H9 (cell line): Measurements from ENCODE around the gene MMP24OS. TPM values are rescaled to one million over a fixed set of nuclear protein-coding genes. Genes with fewer than 3 reads are reported as not detected.

Experiments
- DNase-seq: peaks from one replicate; pipeline ENCODE4 v3.0.0-alpha.2; 2017
- H2AFZ ChIP-seq: one replicate; pipeline ENCODE4 v1.6.1; 2013; ENCODE audit warnings: mild to moderate bottlenecking, low read length, control low read depth, moderate library complexity
- H2AK5ac ChIP-seq: 2 replicates; pipeline ENCODE4 v1.6.1; 2013; ENCODE audit warnings: low read length, control low read depth, mixed read lengths; ENCODE audit not compliant: insufficient read length
- H2BK120ac ChIP-seq: one replicate; pipeline ENCODE4 v1.6.1; 2013; ENCODE audit warnings: low read depth, mild to moderate bottlenecking, low read length, control low read depth, inconsistent platforms; ENCODE audit not compliant: poor library complexity, severe bottlenecking
- H2BK12ac ChIP-seq: 2 replicates; pipeline ENCODE4 v1.6.1; 2013; ENCODE audit warnings: low read length, control low read depth, mixed read lengths, low read depth; ENCODE audit not compliant: insufficient read length
- H2BK15ac ChIP-seq: 2 replicates; pipeline ENCODE4 v1.6.1; 2013; ENCODE audit warnings: low read depth, low read length, control low read depth
- H2BK20ac ChIP-seq: one replicate; pipeline ENCODE4 v1.6.1; 2013; ENCODE audit warnings: low read depth, mild to moderate bottlenecking, low read length, control low read depth, inconsistent platforms; ENCODE audit not compliant: poor library complexity, severe bottlenecking
- H2BK5ac ChIP-seq: 2 replicates; pipeline ENCODE4 v1.6.1; 2013; ENCODE audit warnings: low read length, control low read depth, mixed read lengths; ENCODE audit not compliant: insufficient read length
- H3K14ac ChIP-seq: 2 replicates; pipeline ENCODE4 v1.6.1; 2013; ENCODE audit warnings: low read length, control low read depth; ENCODE audit not compliant: insufficient read depth
- H3K18ac ChIP-seq: 2 replicates; pipeline ENCODE4 v1.6.1; 2013; ENCODE audit warnings: low read depth, mild to moderate bottlenecking, mixed read lengths, low read length, control low read depth; ENCODE audit not compliant: insufficient read length
- H3K23ac ChIP-seq: 2 replicates; pipeline ENCODE4 v1.6.1; 2013; ENCODE audit warnings: low read length, control low read depth, mixed read lengths, low read depth; ENCODE audit not compliant: insufficient read length
- H3K23me2 ChIP-seq: 2 replicates; pipeline ENCODE4 v1.6.1; 2013; ENCODE audit warnings: low read depth, mild to moderate bottlenecking, mixed read lengths, low read length, control low read depth; ENCODE audit not compliant: insufficient read length, poor library complexity, severe bottlenecking
- H3K27ac ChIP-seq: 2 replicates; pipeline ENCODE4 v1.5.1; 2013; ENCODE audit warnings: low read length, control low read depth, mixed read lengths, low read depth; ENCODE audit not compliant: insufficient read length
- H3K27me3 ChIP-seq: 2 replicates; pipeline ENCODE4 v1.6.1; 2013; ENCODE audit warnings: low read length, control low read depth, inconsistent platforms; ENCODE audit not compliant: insufficient read depth
- H3K4ac ChIP-seq: 2 replicates; pipeline ENCODE4 v1.6.1; 2013; ENCODE audit warnings: low read depth, mild to moderate bottlenecking, control low read depth, inconsistent platforms, low read length, moderate library complexity
- H3K4me1 ChIP-seq: 2 replicates; pipeline ENCODE4 v1.6.1; 2013; ENCODE audit warnings: low read length, control low read depth, inconsistent platforms; ENCODE audit not compliant: insufficient read depth
- H3K4me2 ChIP-seq: 2 replicates; pipeline ENCODE4 v1.6.1; 2013; ENCODE audit warnings: low read length, control low read depth, mixed read lengths; ENCODE audit not compliant: insufficient read length, insufficient read depth
- H3K56ac ChIP-seq: 2 replicates; pipeline ENCODE4 v1.6.1; 2013; ENCODE audit warnings: low read depth, mild to moderate bottlenecking, mixed read lengths, low read length, control low read depth; ENCODE audit not compliant: insufficient read length
- H3K79me1 ChIP-seq: 2 replicates; pipeline ENCODE4 v1.6.1; 2013; ENCODE audit warnings: low read depth, mild to moderate bottlenecking, moderate library complexity, low read length, control low read depth, inconsistent platforms; ENCODE audit not compliant: insufficient read depth, poor library complexity, severe bottlenecking
- H3K79me2 ChIP-seq: 2 replicates; pipeline ENCODE4 v1.6.1; 2013; ENCODE audit warnings: low read length, control low read depth, inconsistent platforms; ENCODE audit not compliant: insufficient read depth
- H3K9ac ChIP-seq: 2 replicates; pipeline ENCODE4 v1.6.1; 2013; ENCODE audit warnings: low read length, control low read depth, mixed read lengths; ENCODE audit not compliant: insufficient read length; ENCODE audit errors: extremely low read depth
- H3K9me3 ChIP-seq: one replicate; pipeline ENCODE4 v1.6.1; 2013; ENCODE audit warnings: low read depth, low read length, inconsistent platforms; ENCODE audit not compliant: control insufficient read depth
- H3T11ph ChIP-seq: one replicate; pipeline ENCODE4 v1.6.1; 2013; ENCODE audit warnings: mild to moderate bottlenecking, low read length, control low read depth, inconsistent platforms
- H4K20me1 ChIP-seq: one replicate; pipeline ENCODE4 v1.6.1; 2013; ENCODE audit not compliant: control insufficient read depth, insufficient read length, insufficient read depth
- H4K5ac ChIP-seq: 2 replicates; pipeline ENCODE4 v1.6.1; 2013; ENCODE audit warnings: low read depth, mild to moderate bottlenecking, mixed read lengths, low read length, control low read depth; ENCODE audit not compliant: insufficient read length
- H4K8ac ChIP-seq: replicated peaks from 2 replicates; pipeline ENCODE4 v1.6.1; 2013; ENCODE audit warnings: low read length, control low read depth, mixed read lengths, low read depth; ENCODE audit not compliant: insufficient read length
- H4K91ac ChIP-seq: 2 replicates; pipeline ENCODE4 v1.6.1; 2013; ENCODE audit warnings: low read depth, mild to moderate bottlenecking, moderate library complexity, mixed read lengths, low read length, control low read depth; ENCODE audit not compliant: insufficient read length
- H3K27ac Mint-ChIP-seq, 3 experiments: 2 replicates in 2 of 3; 3 replicates in 1 of 3; pipeline ENCODE4 v1.8.0; 2020 to 2021; ENCODE audit warnings: mixed read lengths in 3 of 3, mild to moderate bottlenecking in 1 of 3, moderate library complexity in 1 of 3
- H3K27me3 Mint-ChIP-seq: 2 replicates; pipeline ENCODE4 v1.8.0; 2021; ENCODE audit warnings: low read depth, mild to moderate bottlenecking, moderate library complexity, mixed read lengths
- H3K36me3 Mint-ChIP-seq, 3 experiments: 2 replicates in 2 of 3; 3 replicates in 1 of 3; pipeline ENCODE4 v1.8.0; 2020 to 2021; ENCODE audit warnings: low read depth in 3 of 3, mixed read lengths in 3 of 3; ENCODE audit not compliant: insufficient read depth in 1 of 3
- H3K4me1 Mint-ChIP-seq, 2 experiments: 2 replicates each; pipeline ENCODE4 v1.8.0; 2020; ENCODE audit warnings: mixed read lengths in 2 of 2
- H3K4me3 Mint-ChIP-seq, 2 experiments: 2 replicates in 1 of 2; 3 replicates in 1 of 2; pipeline ENCODE4 v1.8.0; 2020 to 2021; ENCODE audit warnings: mild to moderate bottlenecking in 2 of 2, mixed read lengths in 2 of 2, moderate library complexity in 1 of 2
- H3K9me3 Mint-ChIP-seq, 2 experiments: 2 replicates in 1 of 2; 3 replicates in 1 of 2; pipeline ENCODE4 v1.8.0; 2020; ENCODE audit warnings: mild to moderate bottlenecking in 2 of 2, mixed read lengths in 2 of 2, moderate library complexity in 1 of 2
- WGBS: extraction: QIAGEN DNeasy Blood & Tissue Kit; methylation state at CpG from one replicate; pipeline ENCODE4 v1.1.7; 2013; ENCODE audit warnings: missing lambda C conversion rate, low lambda C conversion rate, mixed read lengths; ENCODE audit not compliant: insufficient read length; ENCODE audit errors: extremely low coverage; 5-methylcytosine and 5-hydroxymethylcytosine counted together
- total RNA-seq: library from RNA; stranded (reverse); gene quantifications from 2 replicates; pipeline ENCODE4 v1.2.1, GENCODE V29; 2021
- TF ChIP-seq, protein P1 (sequence below): fragments of 200-600 bp; sonication (generic); conservative IDR thresholded peaks from 3 replicates; pipeline ENCODE4 v1.8.0; 2021; ENCODE audit warnings: antibody characterized with exemption, mild to moderate bottlenecking

Gene MMP24OS
- total RNA-seq, 1 experiment from 2014 or later, result 43.8 TPM

DNA sequence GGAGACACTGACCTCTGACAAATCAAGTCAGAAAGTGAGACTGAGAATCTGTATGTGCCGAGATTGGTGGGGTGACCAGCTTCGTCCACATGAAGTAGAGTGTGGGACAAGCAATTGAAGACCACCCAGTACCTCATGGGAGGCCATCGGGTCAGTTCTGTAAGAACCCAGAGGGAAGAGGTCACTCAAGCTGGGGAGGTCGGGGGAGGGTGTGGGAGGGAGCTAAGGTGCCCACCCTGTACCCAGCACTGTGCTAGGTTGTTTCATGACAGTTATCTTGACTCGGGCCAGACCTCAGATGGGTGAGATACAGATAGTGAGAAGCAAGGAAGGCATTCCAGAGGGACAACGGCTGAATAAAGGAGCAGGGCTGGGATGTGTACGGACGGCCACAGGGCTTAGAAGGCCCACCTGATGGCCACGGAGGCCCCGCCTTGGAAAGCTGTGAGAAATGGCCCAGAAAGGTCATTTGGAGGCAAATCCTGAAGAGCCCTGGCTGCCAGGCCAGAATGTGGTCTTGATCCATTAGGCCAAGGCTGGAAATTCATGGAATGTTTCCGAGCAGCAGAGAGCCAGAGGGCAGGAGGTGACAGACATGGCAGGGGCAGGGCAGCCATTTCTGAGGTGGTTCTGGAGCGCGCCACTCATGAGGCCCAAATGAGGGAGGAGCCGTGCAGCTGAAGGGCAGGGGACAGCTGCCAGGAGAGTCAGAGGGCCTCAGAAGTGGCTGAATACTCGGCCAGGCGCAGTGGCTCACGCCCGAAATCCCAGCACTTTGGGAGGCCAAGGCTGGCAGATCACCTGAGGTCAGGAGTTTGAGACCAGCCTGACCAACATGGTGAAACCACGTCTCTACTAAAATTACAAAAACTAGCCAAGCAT lies 7.7 kb downstream of the MMP24OS start:
- H2BK12ac ChIP-seq, result no peak overlapping the region
- H3K27ac ChIP-seq, result no peak overlapping the region
- no peak overlapping the region for H2BK5ac ChIP-seq
- no peak for DNase-seq
- H3K23me2 ChIP-seq, result no peaks in the 10 kb centered on the region
- no peak overlapping the region for H2BK15ac ChIP-seq
- H3K14ac ChIP-seq, result no peak overlapping the region
- TF ChIP-seq, protein P1, sequence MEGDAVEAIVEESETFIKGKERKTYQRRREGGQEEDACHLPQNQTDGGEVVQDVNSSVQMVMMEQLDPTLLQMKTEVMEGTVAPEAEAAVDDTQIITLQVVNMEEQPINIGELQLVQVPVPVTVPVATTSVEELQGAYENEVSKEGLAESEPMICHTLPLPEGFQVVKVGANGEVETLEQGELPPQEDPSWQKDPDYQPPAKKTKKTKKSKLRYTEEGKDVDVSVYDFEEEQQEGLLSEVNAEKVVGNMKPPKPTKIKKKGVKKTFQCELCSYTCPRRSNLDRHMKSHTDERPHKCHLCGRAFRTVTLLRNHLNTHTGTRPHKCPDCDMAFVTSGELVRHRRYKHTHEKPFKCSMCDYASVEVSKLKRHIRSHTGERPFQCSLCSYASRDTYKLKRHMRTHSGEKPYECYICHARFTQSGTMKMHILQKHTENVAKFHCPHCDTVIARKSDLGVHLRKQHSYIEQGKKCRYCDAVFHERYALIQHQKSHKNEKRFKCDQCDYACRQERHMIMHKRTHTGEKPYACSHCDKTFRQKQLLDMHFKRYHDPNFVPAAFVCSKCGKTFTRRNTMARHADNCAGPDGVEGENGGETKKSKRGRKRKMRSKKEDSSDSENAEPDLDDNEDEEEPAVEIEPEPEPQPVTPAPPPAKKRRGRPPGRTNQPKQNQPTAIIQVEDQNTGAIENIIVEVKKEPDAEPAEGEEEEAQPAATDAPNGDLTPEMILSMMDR, result no peak
- H3K9me3 Mint-ChIP-seq, result no peaks in the 10 kb centered on the region; a peak in 1 of 5 replicates
- no peak overlapping the region for H2AK5ac ChIP-seq
- H3K4me1 ChIP-seq, result no peaks in the 10 kb centered on the region; the same call in 1 of the 2 replicates
- H3K9me3 ChIP-seq, result no peaks in the 10 kb centered on the region
- H4K8ac ChIP-seq, result no peak overlapping the region
- H3K9ac ChIP-seq, result no peak overlapping the region
- no peaks in the 10 kb centered on the region; the same call in 1 of the 2 replicates for H3K27me3 Mint-ChIP-seq
- no peak overlapping the region for H4K5ac ChIP-seq
- H3K27ac Mint-ChIP-seq, result peak overlapping the region in 2 of 3 experiments; percentile 81 to 85; a peak in 4 of 7 replicates
- no peak overlapping the region for H3K4me2 ChIP-seq
- no peak overlapping the region for H2BK120ac ChIP-seq
- no peak overlapping the region for H3K56ac ChIP-seq
- H2BK20ac ChIP-seq, result no peak overlapping the region
- no peak overlapping the region for H3K4ac ChIP-seq
- H3K36me3 Mint-ChIP-seq, result peaks cover 0 to 55% (median 37%) of the 10 kb centered on the region in 3 experiments; a peak in 5 of 7 replicates
- H3K27me3 ChIP-seq, result no peaks in the 10 kb centered on the region
- H3T11ph ChIP-seq, result no peak overlapping the region
- no peaks in the 10 kb centered on the region for H4K20me1 ChIP-seq
- no peaks in the 10 kb centered on the region for H3K79me1 ChIP-seq
- peak overlapping the region in 1 of 2 experiments; percentile 40; a peak in 1 of 5 replicates for H3K4me3 Mint-ChIP-seq
- peaks cover 29 to 33% of the 10 kb centered on the region in 2 experiments for H3K4me1 Mint-ChIP-seq
- H2AFZ ChIP-seq, result no peak overlapping the region
- no peaks in the 10 kb centered on the region for H3K79me2 ChIP-seq
- WGBS, result no CpG with 5 or more reads among the region's 19 CpGs
- no peak overlapping the region for H3K23ac ChIP-seq
- H3K18ac ChIP-seq, result no peak overlapping the region
- no peak overlapping the region for H4K91ac ChIP-seq
